Chondrocyte (in vitro differentiated cells): ENCODE results near the gene GJC1. TPM values are rescaled to one million over a fixed set of nuclear protein-coding genes. Genes with fewer than 3 reads are reported as not detected.

ENCODE experiments used
- DNase-seq: peaks from one replicate; pipeline ENCODE4 v3.0.0; 2021; ENCODE audit warnings: mixed read lengths, low spot score
- H3K27ac Mint-ChIP-seq: one replicate; pipeline ENCODE4 v1.8.0; 2021; ENCODE audit warnings: mild to moderate bottlenecking, moderate library complexity, mixed read lengths; ENCODE audit not compliant: unreplicated experiment
- H3K27me3 Mint-ChIP-seq: 2 replicates; pipeline ENCODE4 v1.8.0; 2021; ENCODE audit warnings: low read depth, mixed read lengths
- H3K36me3 Mint-ChIP-seq: 2 replicates; pipeline ENCODE4 v1.8.0; 2021; ENCODE audit warnings: low read depth, mixed read lengths
- H3K4me1 Mint-ChIP-seq: 2 replicates; pipeline ENCODE4 v1.8.0; 2021; ENCODE audit warnings: low read depth, mild to moderate bottlenecking, mixed read lengths
- H3K4me3 Mint-ChIP-seq: one replicate; pipeline ENCODE4 v1.8.0; 2021; ENCODE audit warnings: mild to moderate bottlenecking, moderate library complexity, mixed read lengths; ENCODE audit not compliant: unreplicated experiment
- H3K9me3 Mint-ChIP-seq: 2 replicates; pipeline ENCODE4 v1.8.0; 2021; ENCODE audit warnings: low read depth, mixed read lengths
- CTCF ChIP-seq: fragments of 200-600 bp; sonication (generic); IDR thresholded peaks from 2 replicates; pipeline ENCODE4 v1.5.0; 2021; ENCODE audit warnings: antibody characterized with exemption, mild to moderate bottlenecking, moderate library complexity
- total RNA-seq: library from RNA; stranded (reverse); gene quantifications from 3 replicates; pipeline ENCODE4 v1.2.1, GENCODE V29; 2021

GJC1 gene
- total RNA-seq, 1 donor from 2014 or later, result 50.5 TPM

GRCh38 chr17:44795928-44796327 lies 34.2 kb downstream of the GJC1 start:
- no peaks in the 10 kb centered on the region for H3K27me3 Mint-ChIP-seq
- peaks cover 49% of the 10 kb centered on the region for H3K4me1 Mint-ChIP-seq
- H3K36me3 Mint-ChIP-seq, result peaks cover 2% of the 10 kb centered on the region
- DNase-seq, result no peak
- H3K27ac Mint-ChIP-seq, result peak overlapping the region; percentile 98
- TF ChIP-seq CTCF, result no peak
- H3K9me3 Mint-ChIP-seq, result no peaks in the 10 kb centered on the region
- peak overlapping the region; percentile 57 for H3K4me3 Mint-ChIP-seq

- peaks cover 2% of the 10 kb centered on the region for H3K36me3 Mint-ChIP-seq
- no peaks in the 10 kb centered on the region for H3K9me3 Mint-ChIP-seq
- TF ChIP-seq CTCF, result no peak
- H3K27me3 Mint-ChIP-seq, result no peaks in the 10 kb centered on the region
- H3K27ac Mint-ChIP-seq, result peak overlapping the region; percentile 98
- peak overlapping the region; percentile 44 for H3K4me3 Mint-ChIP-seq
- no peak for DNase-seq
- H3K4me1 Mint-ChIP-seq, result peaks cover 49% of the 10 kb centered on the region
These were observed 34.7 kb downstream of the GJC1 start for GRCh38 chr17:44795421-44795820.

- peaks cover 49% of the 10 kb centered on the region for H3K4me1 Mint-ChIP-seq
- peaks cover 2% of the 10 kb centered on the region for H3K36me3 Mint-ChIP-seq
- H3K4me3 Mint-ChIP-seq, result peak overlapping the region; percentile 44
- peak overlapping the region; percentile 98 for H3K27ac Mint-ChIP-seq
- no peaks in the 10 kb centered on the region for H3K9me3 Mint-ChIP-seq
- H3K27me3 Mint-ChIP-seq, result no peaks in the 10 kb centered on the region
- TF ChIP-seq CTCF, result no peak
- DNase-seq, result no peak
These were observed 35.2 kb downstream of the GJC1 start for GRCh38 chr17:44794851-44795413.

- DNase-seq, result no peak
- TF ChIP-seq CTCF, result peak; percentile 42
- Mint-ChIP-seq H3K4me3 (peak overlapping the region; percentile 26), H3K27me3 (no peaks in the 10 kb centered on the region), H3K27ac (peak overlapping the region; percentile 98), H3K4me1 (peaks cover 49% of the 10 kb centered on the region), H3K9me3 (no peaks in the 10 kb centered on the region), H3K36me3 (peaks cover 2% of the 10 kb centered on the region)
These were observed 35.9 kb downstream of the GJC1 start for GRCh38 chr17:44793885-44794842.

- Mint-ChIP-seq H3K4me1 (peaks cover 44% of the 10 kb centered on the region), H3K27me3 (no peaks in the 10 kb centered on the region), H3K36me3 (peaks cover 2% of the 10 kb centered on the region), H3K9me3 (no peaks in the 10 kb centered on the region), H3K27ac (no peak overlapping the region), H3K4me3 (no peak overlapping the region)
- TF ChIP-seq CTCF, result no peak
- no peak for DNase-seq
These were observed 37.8 kb downstream of the GJC1 start for GRCh38 chr17:44792276-44792675.
